ENCODE data around the gene RBFOX2.

GRCh38 chr22:36012332-36012731 is 16.3 kb downstream of the RBFOX2 start:
- TF ChIP-seq RAD21 (IDR thresholded peaks at IDR 0.05; ENCODE audit: low read depth) (no peak), EP300 (IDR thresholded peaks at IDR 0.05; ENCODE audit: borderline replicate concordance) (no peak), YY1 (IDR thresholded peaks at IDR 0.05; ENCODE audit: low read depth) (no peak), TAF1 (IDR thresholded peaks at IDR 0.05; ENCODE audit: low read depth) (no peak), ZBTB7A (IDR thresholded peaks at IDR 0.05; ENCODE audit: low read depth) (no peak), MAX (IDR thresholded peaks at IDR 0.05) (no peak), TEAD4 (IDR thresholded peaks at IDR 0.05) (no peak), REST (IDR thresholded peaks at IDR 0.05; ENCODE audit: low read depth) (no peak), CREB1 (IDR thresholded peaks at IDR 0.05; ENCODE audit: low read depth) (no peak)

All from Ishikawa (cell line).